ENCODE results near the gene KLHL7. TPM values are rescaled to one million over a fixed set of nuclear protein-coding genes. Genes with fewer than 3 reads are reported as not detected.

Gene KLHL7
- total RNA-seq, 1 donor from 2014 or later: 38.7 TPM

- no peak overlapping the region for H2AFZ ChIP-seq (ENCODE audit: low read depth, low read length)
- H3K4me1 ChIP-seq (ENCODE audit: insufficient read depth, low read length): no peaks in the 10 kb centered on the region
- H4K20me1 ChIP-seq (ENCODE audit: insufficient read depth, low read length): no peaks in the 10 kb centered on the region
- H3K36me3 ChIP-seq (ENCODE audit: insufficient read depth, low read length): no peaks in the 10 kb centered on the region
- Mint-ChIP-seq H3K4me1 (ENCODE audit: low read depth, unreplicated experiment) (no peaks in the 10 kb centered on the region), H3K36me3 (ENCODE audit: low read depth, unreplicated experiment) (no peaks in the 10 kb centered on the region), H3K27me3 (ENCODE audit: low read depth, unreplicated experiment) (peaks cover 11% of the 10 kb centered on the region), H3K4me3 (ENCODE audit: unreplicated experiment) (no peak overlapping the region), H3K9me3 (ENCODE audit: unreplicated experiment) (no peaks in the 10 kb centered on the region), H3K27ac (ENCODE audit: unreplicated experiment) (no peak overlapping the region)
- H3K27ac ChIP-seq (ENCODE audit: low read depth, low read length): no peak overlapping the region
- no peak overlapping the region for H3K4me2 ChIP-seq (ENCODE audit: low read length)
- no peak overlapping the region for H3K4me3 ChIP-seq (ENCODE audit: insufficient read depth, low read depth, low read length)
- no peak for DNase-seq (ENCODE audit: low read depth)
- no peaks in the 10 kb centered on the region for H3K79me2 ChIP-seq (ENCODE audit: insufficient read depth, low read length)
- H3K9ac ChIP-seq (ENCODE audit: low read length): no peak overlapping the region
- TF ChIP-seq CTCF (IDR thresholded peaks at IDR 0.05; ENCODE audit: insufficient read depth, low read depth, low read length): no peak
- no peak for TF ChIP-seq EZH2 (IDR thresholded peaks at IDR 0.05; ENCODE audit: insufficient read depth, low read length)
- H3K27me3 ChIP-seq (ENCODE audit: insufficient read depth, low read length): peaks cover 2% of the 10 kb centered on the region
- no peaks in the 10 kb centered on the region for H3K9me3 ChIP-seq (ENCODE audit: insufficient read depth, low read depth, low read length)
- no peak for FAIRE-seq
Measured at GRCh38 chr7:23214938-23215337, 109.4 kb downstream of the KLHL7 start.

- Mint-ChIP-seq H3K4me3 (ENCODE audit: unreplicated experiment) (no peak overlapping the region), H3K4me1 (ENCODE audit: low read depth, unreplicated experiment) (no peaks in the 10 kb centered on the region), H3K9me3 (ENCODE audit: unreplicated experiment) (no peaks in the 10 kb centered on the region), H3K27me3 (ENCODE audit: low read depth, unreplicated experiment) (peaks cover 7% of the 10 kb centered on the region), H3K36me3 (ENCODE audit: low read depth, unreplicated experiment) (no peaks in the 10 kb centered on the region), H3K27ac (ENCODE audit: unreplicated experiment) (no peak overlapping the region)
- H3K27ac ChIP-seq (ENCODE audit: low read depth, low read length): no peak overlapping the region
- DNase-seq (ENCODE audit: low read depth): no peak
- no peak for FAIRE-seq
- no peak overlapping the region for H3K4me3 ChIP-seq (ENCODE audit: insufficient read depth, low read depth, low read length)
- H3K9me3 ChIP-seq (ENCODE audit: insufficient read depth, low read depth, low read length): no peaks in the 10 kb centered on the region
- H3K4me1 ChIP-seq (ENCODE audit: insufficient read depth, low read length): no peaks in the 10 kb centered on the region
- no peaks in the 10 kb centered on the region for H4K20me1 ChIP-seq (ENCODE audit: insufficient read depth, low read length)
- H3K9ac ChIP-seq (ENCODE audit: low read length): no peak overlapping the region
- no peak for TF ChIP-seq EZH2 (IDR thresholded peaks at IDR 0.05; ENCODE audit: insufficient read depth, low read length)
- no peak for TF ChIP-seq CTCF (IDR thresholded peaks at IDR 0.05; ENCODE audit: insufficient read depth, low read depth, low read length)
- H3K27me3 ChIP-seq (ENCODE audit: insufficient read depth, low read length): peaks cover 2% of the 10 kb centered on the region
- H3K79me2 ChIP-seq (ENCODE audit: insufficient read depth, low read length): no peaks in the 10 kb centered on the region
- no peaks in the 10 kb centered on the region for H3K36me3 ChIP-seq (ENCODE audit: insufficient read depth, low read length)
- H3K4me2 ChIP-seq (ENCODE audit: low read length): no peak overlapping the region
- no peak overlapping the region for H2AFZ ChIP-seq (ENCODE audit: low read depth, low read length)
Measured at GRCh38 chr7:23216021-23216420, 110.4 kb downstream of the KLHL7 start.

GRCh38 chr7:23218196-23218595 lies 112.6 kb downstream of the KLHL7 start:
- no peak overlapping the region for H3K9ac ChIP-seq (ENCODE audit: low read length)

More at GRCh38 chr7:23218196-23218595, 112.6 kb downstream of the KLHL7 start:
- DNase-seq (ENCODE audit: low read depth): no peak
- Histone ChIP-seq H3K79me2 (ENCODE audit: insufficient read depth, low read length) (no peaks in the 10 kb centered on the region), H3K4me1 (ENCODE audit: insufficient read depth, low read length) (no peaks in the 10 kb centered on the region), H3K27me3 (ENCODE audit: insufficient read depth, low read length) (peaks cover 2% of the 10 kb centered on the region), H3K9me3 (ENCODE audit: insufficient read depth, low read depth, low read length) (no peaks in the 10 kb centered on the region), H3K27ac (ENCODE audit: low read depth, low read length) (no peak overlapping the region), H4K20me1 (ENCODE audit: insufficient read depth, low read length) (no peaks in the 10 kb centered on the region), H3K4me3 (ENCODE audit: insufficient read depth, low read depth, low read length) (no peak overlapping the region), H2AFZ (ENCODE audit: low read depth, low read length) (no peak overlapping the region), H3K4me2 (ENCODE audit: low read length) (no peak overlapping the region), H3K36me3 (ENCODE audit: insufficient read depth, low read length) (no peaks in the 10 kb centered on the region)
- Mint-ChIP-seq H3K36me3 (ENCODE audit: low read depth, unreplicated experiment) (no peaks in the 10 kb centered on the region), H3K27me3 (ENCODE audit: low read depth, unreplicated experiment) (no peaks in the 10 kb centered on the region), H3K4me3 (ENCODE audit: unreplicated experiment) (no peak overlapping the region), H3K4me1 (ENCODE audit: low read depth, unreplicated experiment) (no peaks in the 10 kb centered on the region), H3K9me3 (ENCODE audit: unreplicated experiment) (no peaks in the 10 kb centered on the region), H3K27ac (ENCODE audit: unreplicated experiment) (no peak overlapping the region)
- FAIRE-seq: no peak
- no peak for TF ChIP-seq CTCF (IDR thresholded peaks at IDR 0.05; ENCODE audit: insufficient read depth, low read depth, low read length)
- TF ChIP-seq EZH2 (IDR thresholded peaks at IDR 0.05; ENCODE audit: insufficient read depth, low read length): no peak

Measured in astrocyte (in vitro differentiated cells and primary cell).